WTC11 (cell line): ENCODE measurements around the gene COG4.

Experiments
- CREB1 ChIP-seq: sonication (generic); formaldehyde crosslinking; IDR thresholded peaks from 2 replicates; pipeline ENCODE4 v1.8.0; 2023; ENCODE audit warnings: mild to moderate bottlenecking, missing genetic modification reagents
- EMX1 ChIP-seq: fragments of 250-450 bp; sonication (Bioruptor Pico); IDR thresholded peaks from 2 replicates; pipeline ENCODE4 v1.8.0; 2021; ENCODE audit warnings: mild to moderate bottlenecking
- FOXJ3 ChIP-seq: sonication (generic); formaldehyde crosslinking; IDR thresholded peaks from 2 replicates; pipeline ENCODE4 v1.9.0; 2021; ENCODE audit warnings: missing genetic modification reagents, mild to moderate bottlenecking, borderline replicate concordance
- GABPB1 ChIP-seq: sonication (generic); formaldehyde crosslinking; IDR thresholded peaks from 2 replicates; pipeline ENCODE4 v1.8.1; 2023; ENCODE audit warnings: mild to moderate bottlenecking, missing genetic modification reagents
- JUN ChIP-seq: sonication (generic); formaldehyde crosslinking; IDR thresholded peaks from 2 replicates; pipeline ENCODE4 v1.8.0; 2023; ENCODE audit warnings: mild to moderate bottlenecking, missing genetic modification reagents
- TCF7 ChIP-seq: sonication (generic); formaldehyde crosslinking; IDR thresholded peaks from 2 replicates; pipeline ENCODE4 v1.8.0; 2022; ENCODE audit warnings: mild to moderate bottlenecking, low read depth, missing genetic modification reagents, moderate library complexity
- ZNF121 ChIP-seq: sonication (generic); formaldehyde crosslinking; IDR thresholded peaks from 2 replicates; pipeline ENCODE4 v1.8.0; 2023; ENCODE audit warnings: missing genetic modification reagents
- ZNF219 ChIP-seq: sonication (generic); formaldehyde crosslinking; IDR thresholded peaks from 2 replicates; pipeline ENCODE4 v1.8.0; 2023; ENCODE audit warnings: missing genetic modification reagents, mild to moderate bottlenecking, borderline replicate concordance
- TF ChIP-seq, protein P1 (sequence below): fragments of 200-600 bp; IDR thresholded peaks from 2 replicates; pipeline ENCODE4 v1.8.0; 2022; ENCODE audit warnings: antibody characterized with exemption
- TF ChIP-seq, protein P2 (sequence below): sonication (generic); formaldehyde crosslinking; IDR thresholded peaks from 2 replicates; pipeline ENCODE4 v1.8.1; 2023; ENCODE audit warnings: mild to moderate bottlenecking, missing genetic modification reagents, moderate library complexity
- TF ChIP-seq, protein P3 (sequence below): sonication (generic); formaldehyde crosslinking; IDR thresholded peaks from 2 replicates; pipeline ENCODE4 v1.8.1; 2023; ENCODE audit warnings: mild to moderate bottlenecking, missing genetic modification reagents
- TF ChIP-seq, protein P4 (sequence below): sonication (generic); formaldehyde crosslinking; IDR thresholded peaks from 2 replicates; pipeline ENCODE4 v1.8.0; 2022; ENCODE audit warnings: missing genetic modification reagents

DNA sequence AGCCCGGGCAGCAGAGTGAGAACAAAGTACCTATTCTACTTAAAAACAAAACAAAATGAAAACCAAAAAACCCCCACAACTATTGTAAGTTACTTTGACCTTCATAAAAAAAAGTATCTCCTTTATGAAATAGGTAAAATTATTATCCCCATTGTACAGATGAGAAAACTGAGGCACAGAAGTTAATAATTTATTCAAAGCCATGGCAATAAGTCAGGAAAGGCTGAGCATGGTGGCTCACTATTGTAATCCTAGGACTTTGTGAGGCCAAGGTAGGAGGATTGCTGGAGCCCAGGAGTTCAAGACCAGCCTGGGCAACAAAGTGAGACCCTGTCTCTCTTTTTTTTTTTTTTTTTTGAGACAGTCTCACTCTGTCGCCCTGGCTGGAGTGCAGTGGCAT lies 38.5 kb downstream of the COG4 start:
- TF ChIP-seq, protein P1, sequence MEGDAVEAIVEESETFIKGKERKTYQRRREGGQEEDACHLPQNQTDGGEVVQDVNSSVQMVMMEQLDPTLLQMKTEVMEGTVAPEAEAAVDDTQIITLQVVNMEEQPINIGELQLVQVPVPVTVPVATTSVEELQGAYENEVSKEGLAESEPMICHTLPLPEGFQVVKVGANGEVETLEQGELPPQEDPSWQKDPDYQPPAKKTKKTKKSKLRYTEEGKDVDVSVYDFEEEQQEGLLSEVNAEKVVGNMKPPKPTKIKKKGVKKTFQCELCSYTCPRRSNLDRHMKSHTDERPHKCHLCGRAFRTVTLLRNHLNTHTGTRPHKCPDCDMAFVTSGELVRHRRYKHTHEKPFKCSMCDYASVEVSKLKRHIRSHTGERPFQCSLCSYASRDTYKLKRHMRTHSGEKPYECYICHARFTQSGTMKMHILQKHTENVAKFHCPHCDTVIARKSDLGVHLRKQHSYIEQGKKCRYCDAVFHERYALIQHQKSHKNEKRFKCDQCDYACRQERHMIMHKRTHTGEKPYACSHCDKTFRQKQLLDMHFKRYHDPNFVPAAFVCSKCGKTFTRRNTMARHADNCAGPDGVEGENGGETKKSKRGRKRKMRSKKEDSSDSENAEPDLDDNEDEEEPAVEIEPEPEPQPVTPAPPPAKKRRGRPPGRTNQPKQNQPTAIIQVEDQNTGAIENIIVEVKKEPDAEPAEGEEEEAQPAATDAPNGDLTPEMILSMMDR, result no peak
- no peak for TF ChIP-seq JUN (CRISPR knock-in tag)
- TF ChIP-seq ZNF219 (CRISPR knock-in tag), result no peak
- TF ChIP-seq, protein P2, sequence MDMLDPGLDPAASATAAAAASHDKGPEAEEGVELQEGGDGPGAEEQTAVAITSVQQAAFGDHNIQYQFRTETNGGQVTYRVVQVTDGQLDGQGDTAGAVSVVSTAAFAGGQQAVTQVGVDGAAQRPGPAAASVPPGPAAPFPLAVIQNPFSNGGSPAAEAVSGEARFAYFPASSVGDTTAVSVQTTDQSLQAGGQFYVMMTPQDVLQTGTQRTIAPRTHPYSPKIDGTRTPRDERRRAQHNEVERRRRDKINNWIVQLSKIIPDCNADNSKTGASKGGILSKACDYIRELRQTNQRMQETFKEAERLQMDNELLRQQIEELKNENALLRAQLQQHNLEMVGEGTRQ (CRISPR knock-in tag), result no peak
- TF ChIP-seq, protein P3, sequence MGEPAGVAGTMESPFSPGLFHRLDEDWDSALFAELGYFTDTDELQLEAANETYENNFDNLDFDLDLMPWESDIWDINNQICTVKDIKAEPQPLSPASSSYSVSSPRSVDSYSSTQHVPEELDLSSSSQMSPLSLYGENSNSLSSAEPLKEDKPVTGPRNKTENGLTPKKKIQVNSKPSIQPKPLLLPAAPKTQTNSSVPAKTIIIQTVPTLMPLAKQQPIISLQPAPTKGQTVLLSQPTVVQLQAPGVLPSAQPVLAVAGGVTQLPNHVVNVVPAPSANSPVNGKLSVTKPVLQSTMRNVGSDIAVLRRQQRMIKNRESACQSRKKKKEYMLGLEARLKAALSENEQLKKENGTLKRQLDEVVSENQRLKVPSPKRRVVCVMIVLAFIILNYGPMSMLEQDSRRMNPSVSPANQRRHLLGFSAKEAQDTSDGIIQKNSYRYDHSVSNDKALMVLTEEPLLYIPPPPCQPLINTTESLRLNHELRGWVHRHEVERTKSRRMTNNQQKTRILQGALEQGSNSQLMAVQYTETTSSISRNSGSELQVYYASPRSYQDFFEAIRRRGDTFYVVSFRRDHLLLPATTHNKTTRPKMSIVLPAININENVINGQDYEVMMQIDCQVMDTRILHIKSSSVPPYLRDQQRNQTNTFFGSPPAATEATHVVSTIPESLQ, result no peak
- TF ChIP-seq GABPB1 (CRISPR knock-in tag), result no peak
- TF ChIP-seq TCF7 (CRISPR knock-in tag), result no peak
- no peak for TF ChIP-seq ZNF121 (CRISPR knock-in tag)
- no peak for TF ChIP-seq CREB1
- TF ChIP-seq, protein P4, sequence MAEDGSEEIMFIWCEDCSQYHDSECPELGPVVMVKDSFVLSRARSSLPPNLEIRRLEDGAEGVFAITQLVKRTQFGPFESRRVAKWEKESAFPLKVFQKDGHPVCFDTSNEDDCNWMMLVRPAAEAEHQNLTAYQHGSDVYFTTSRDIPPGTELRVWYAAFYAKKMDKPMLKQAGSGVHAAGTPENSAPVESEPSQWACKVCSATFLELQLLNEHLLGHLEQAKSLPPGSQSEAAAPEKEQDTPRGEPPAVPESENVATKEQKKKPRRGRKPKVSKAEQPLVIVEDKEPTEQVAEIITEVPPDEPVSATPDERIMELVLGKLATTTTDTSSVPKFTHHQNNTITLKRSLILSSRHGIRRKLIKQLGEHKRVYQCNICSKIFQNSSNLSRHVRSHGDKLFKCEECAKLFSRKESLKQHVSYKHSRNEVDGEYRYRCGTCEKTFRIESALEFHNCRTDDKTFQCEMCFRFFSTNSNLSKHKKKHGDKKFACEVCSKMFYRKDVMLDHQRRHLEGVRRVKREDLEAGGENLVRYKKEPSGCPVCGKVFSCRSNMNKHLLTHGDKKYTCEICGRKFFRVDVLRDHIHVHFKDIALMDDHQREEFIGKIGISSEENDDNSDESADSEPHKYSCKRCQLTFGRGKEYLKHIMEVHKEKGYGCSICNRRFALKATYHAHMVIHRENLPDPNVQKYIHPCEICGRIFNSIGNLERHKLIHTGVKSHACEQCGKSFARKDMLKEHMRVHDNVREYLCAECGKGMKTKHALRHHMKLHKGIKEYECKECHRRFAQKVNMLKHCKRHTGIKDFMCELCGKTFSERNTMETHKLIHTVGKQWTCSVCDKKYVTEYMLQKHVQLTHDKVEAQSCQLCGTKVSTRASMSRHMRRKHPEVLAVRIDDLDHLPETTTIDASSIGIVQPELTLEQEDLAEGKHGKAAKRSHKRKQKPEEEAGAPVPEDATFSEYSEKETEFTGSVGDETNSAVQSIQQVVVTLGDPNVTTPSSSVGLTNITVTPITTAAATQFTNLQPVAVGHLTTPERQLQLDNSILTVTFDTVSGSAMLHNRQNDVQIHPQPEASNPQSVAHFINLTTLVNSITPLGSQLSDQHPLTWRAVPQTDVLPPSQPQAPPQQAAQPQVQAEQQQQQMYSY (CRISPR knock-in tag), result no peak
- no peak for TF ChIP-seq EMX1
- no peak for TF ChIP-seq FOXJ3 (CRISPR knock-in tag)
